ENCODE measurements around the gene ACSL3. TPM values are rescaled to one million over a fixed set of nuclear protein-coding genes. Genes with fewer than 3 reads are reported as not detected.
"Not testable (repeated sequence)": the region's sequence is repeated elsewhere in the genome, so short reads cannot be mapped to it uniquely, and the experiment has no call there.

The ACSL3 gene
- total and polyA plus RNA-seq, 12 donors: 12.7 to 67.2 (median 53.0) TPM

DNA sequence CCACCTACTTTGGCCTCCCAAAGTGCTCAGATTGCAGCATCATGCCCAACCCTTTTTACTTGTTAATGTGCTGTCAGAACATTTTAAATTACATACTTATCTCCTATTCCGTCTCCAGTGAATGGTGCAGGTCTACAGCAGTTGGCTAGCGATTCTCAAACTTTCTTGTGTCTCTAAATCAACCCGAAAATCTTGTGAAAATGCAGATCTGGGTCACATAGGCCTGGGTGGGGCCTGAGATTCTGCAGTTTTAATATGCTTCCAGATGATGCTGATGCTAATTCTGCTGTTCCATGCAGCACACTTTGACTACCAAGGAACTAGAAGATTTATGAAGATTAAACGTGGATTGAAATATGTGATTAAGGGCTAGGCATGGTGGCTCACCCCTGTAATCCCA lies 14.8 kb upstream of the ACSL3 start:
- 90 to 91% methylated on average over 4 of the region's 4 CpGs for WGBS, 2 donors
- no peaks in the 10 kb centered on the region for H3K27me3 ChIP-seq
- ATAC-seq (no peak), DNase-seq (no peak)
- no peaks in the 10 kb centered on the region for H3K36me3 ChIP-seq
- no peaks in the 10 kb centered on the region for H3K9me3 ChIP-seq
- peaks cover 0 to 41% (median 3%) of the 10 kb centered on the region in 9 donors for H3K4me1 ChIP-seq
- H3K27ac ChIP-seq: no peak overlapping the region
- H3K4me3 ChIP-seq: no peak overlapping the region
- intact Hi-C loops (cut with DNase I): no loop called here
- TF ChIP-seq, protein P1, sequence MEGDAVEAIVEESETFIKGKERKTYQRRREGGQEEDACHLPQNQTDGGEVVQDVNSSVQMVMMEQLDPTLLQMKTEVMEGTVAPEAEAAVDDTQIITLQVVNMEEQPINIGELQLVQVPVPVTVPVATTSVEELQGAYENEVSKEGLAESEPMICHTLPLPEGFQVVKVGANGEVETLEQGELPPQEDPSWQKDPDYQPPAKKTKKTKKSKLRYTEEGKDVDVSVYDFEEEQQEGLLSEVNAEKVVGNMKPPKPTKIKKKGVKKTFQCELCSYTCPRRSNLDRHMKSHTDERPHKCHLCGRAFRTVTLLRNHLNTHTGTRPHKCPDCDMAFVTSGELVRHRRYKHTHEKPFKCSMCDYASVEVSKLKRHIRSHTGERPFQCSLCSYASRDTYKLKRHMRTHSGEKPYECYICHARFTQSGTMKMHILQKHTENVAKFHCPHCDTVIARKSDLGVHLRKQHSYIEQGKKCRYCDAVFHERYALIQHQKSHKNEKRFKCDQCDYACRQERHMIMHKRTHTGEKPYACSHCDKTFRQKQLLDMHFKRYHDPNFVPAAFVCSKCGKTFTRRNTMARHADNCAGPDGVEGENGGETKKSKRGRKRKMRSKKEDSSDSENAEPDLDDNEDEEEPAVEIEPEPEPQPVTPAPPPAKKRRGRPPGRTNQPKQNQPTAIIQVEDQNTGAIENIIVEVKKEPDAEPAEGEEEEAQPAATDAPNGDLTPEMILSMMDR (IDR thresholded peaks at IDR 0.05): no peak

DNA sequence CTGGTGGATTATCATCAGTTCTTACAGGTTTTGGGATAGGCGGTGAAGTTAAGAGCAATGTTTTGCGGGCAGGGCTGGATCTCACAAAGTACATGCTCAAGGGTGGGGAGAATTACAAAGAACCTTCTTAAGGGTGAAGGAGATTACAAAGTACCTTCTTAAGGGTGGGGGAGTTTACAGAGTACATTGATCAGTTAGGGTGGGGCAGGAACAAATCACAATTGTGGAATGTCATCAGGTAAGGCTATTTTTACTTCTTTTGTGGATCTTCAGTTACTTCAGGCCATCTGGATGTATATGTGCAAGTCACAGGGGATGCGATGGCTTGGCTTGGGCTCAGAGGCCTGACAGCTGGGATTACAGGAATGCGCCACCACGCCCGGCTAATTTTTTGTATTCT lies 12.8 kb upstream of the ACSL3 start:
- H3K36me3 ChIP-seq; ATAC-seq; DNase-seq; intact Hi-C loops (cut with DNase I); H3K9me3 ChIP-seq; H3K27ac ChIP-seq; H3K4me3 ChIP-seq; H3K27me3 ChIP-seq: not testable (repeated sequence)
- peaks cover 0 to 25% (median 0%) of the 10 kb centered on the region in 9 donors for H3K4me1 ChIP-seq
- WGBS, 2 donors: 96 to 99% methylated on average over 6 of the region's 6 CpGs

DNA sequence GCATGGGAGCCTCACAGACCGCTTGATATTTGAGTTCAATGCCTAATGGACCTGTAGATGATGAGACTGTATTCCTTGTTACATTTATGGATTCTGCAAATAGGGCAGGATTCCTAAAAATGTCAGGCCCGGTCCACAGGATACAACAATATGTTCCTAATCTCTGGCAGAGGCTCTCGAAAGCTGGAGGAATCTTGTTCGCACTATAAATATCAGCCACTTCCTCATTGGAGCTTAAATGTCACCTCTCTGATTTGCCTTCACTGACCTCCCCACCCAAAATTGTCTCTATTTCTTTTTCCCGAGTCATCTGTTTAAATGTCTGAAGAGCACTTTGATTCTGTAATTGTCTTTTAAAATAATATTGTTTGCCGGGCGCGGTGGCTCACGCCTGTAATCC lies 12.0 kb upstream of the ACSL3 start:
- TF ChIP-seq, protein P1 (IDR thresholded peaks at IDR 0.05): no peak
- ATAC-seq: peak in 1 of 8 donors; percentile 66
- H3K4me1 ChIP-seq: peaks cover 0 to 19% (median 0%) of the 10 kb centered on the region in 9 donors

DNA sequence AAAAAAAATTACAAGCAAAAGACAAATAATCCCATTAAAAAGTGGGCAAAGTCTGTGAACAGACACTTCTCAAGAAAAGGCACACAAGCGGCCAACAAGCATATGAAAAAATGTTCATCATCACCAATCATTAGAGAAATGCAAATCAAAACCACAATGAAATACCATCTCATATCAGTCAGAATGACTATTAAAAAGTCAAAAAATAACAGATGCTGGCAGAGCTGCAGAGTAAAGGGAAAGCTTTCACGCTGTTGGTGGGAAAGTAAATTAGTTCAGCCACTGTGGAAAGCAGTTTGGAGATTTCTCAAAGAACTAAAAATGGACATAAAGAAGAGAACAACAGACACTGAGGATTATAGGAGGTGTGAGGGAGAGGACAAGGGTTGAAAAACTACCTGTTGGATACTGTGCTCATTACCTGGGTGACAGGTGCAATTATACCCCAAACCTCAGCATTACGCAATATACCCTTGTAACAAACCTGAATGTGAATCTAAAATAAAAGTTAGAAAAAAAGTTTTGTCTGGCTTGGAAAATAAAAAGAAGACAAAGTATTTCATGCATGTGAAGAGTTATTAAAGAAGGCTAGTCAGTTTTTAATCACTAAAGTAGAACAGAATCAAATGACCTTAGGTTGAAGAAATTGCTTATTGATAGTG lies 8.7 kb upstream of the ACSL3 start:
- peaks cover 0 to 5% (median 0%) of the 10 kb centered on the region in 9 donors for H3K4me1 ChIP-seq
- no peaks in the 10 kb centered on the region for H3K9me3 ChIP-seq
- ATAC-seq (no peak), DNase-seq (no peak)
- no peak overlapping the region for H3K27ac ChIP-seq
- H3K4me3 ChIP-seq: no peak overlapping the region
- TF ChIP-seq, protein P1 (IDR thresholded peaks at IDR 0.05): no peak
- no peaks in the 10 kb centered on the region for H3K27me3 ChIP-seq
- WGBS, 2 donors: 92 to 97% methylated on average over 3 of the region's 3 CpGs
- H3K36me3 ChIP-seq: no peaks in the 10 kb centered on the region
- intact Hi-C loops (cut with DNase I): loop anchor here in 1 of 10 donors (5.0 kb wide), 1 partner anchor 1575 kb away; no protein-coding TSS in a partner anchor

More for the DNA sequence above, 12.0 kb upstream of the ACSL3 start:
- no peaks in the 10 kb centered on the region for H3K36me3 ChIP-seq
- WGBS, 2 donors: 70 to 71% methylated on average over 9 of the region's 9 CpGs
- no peak overlapping the region for H3K27ac ChIP-seq
- H3K27me3 ChIP-seq: no peaks in the 10 kb centered on the region
- intact Hi-C loops (cut with DNase I): no loop called here
- DNase-seq: no peak
- H3K9me3 ChIP-seq: no peaks in the 10 kb centered on the region
- no peak overlapping the region for H3K4me3 ChIP-seq

Data from heart right ventricle (tissue), 16 donors.